SH-SY5Y (cell line): ENCODE measurements around the gene LMO7.

Experiments
- GATA2 ChIP-seq: IDR thresholded peaks from 2 replicates; pipeline ENCODE4 v1.6.1; 2011; ENCODE audit warnings: mild to moderate bottlenecking, low read depth, low read length
- GATA3 ChIP-seq: IDR thresholded peaks from 2 replicates; pipeline ENCODE4 v1.6.1; 2011; ENCODE audit warnings: low read depth, mild to moderate bottlenecking, low read length, moderate library complexity

- TF ChIP-seq GATA2 (no peak), GATA3 (no peak)
Observed at GRCh38 chr13:75704927-75705288, 68.8 kb downstream of the LMO7 start.
